HCT116 (cell line): ENCODE data around the gene C4BPA.

ENCODE experiments used
- CTCF ChIP-seq, 3 experiments: fragments of 200-600 bp in 1 of 3; sonication (generic) in 1 of 3; IDR thresholded peaks in 2 of 3; conservative IDR thresholded peaks in 1 of 3; 2 replicates each; pipeline ENCODE4 v1.5.1; 2012 to 2017; ENCODE audit warnings: low read depth in 2 of 3, low read length in 2 of 3, antibody characterized with exemption in 1 of 3, borderline replicate concordance in 1 of 3, control low read depth in 1 of 3, mild to moderate bottlenecking in 1 of 3, mixed read lengths in 1 of 3, mixed run types in 1 of 3, moderate library complexity in 1 of 3; ENCODE audit not compliant: insufficient read depth in 1 of 3
- EZH2 ChIP-seq: fragments of 200-600 bp; sonication (generic); IDR thresholded peaks from 2 replicates; pipeline ENCODE4 v1.6.1; 2017; ENCODE audit warnings: antibody characterized with exemption, mixed run types
- RAD21 ChIP-seq: IDR thresholded peaks from 2 replicates; pipeline ENCODE4 v1.6.1; 2012; ENCODE audit warnings: low read depth, mild to moderate bottlenecking
- YY1 ChIP-seq: IDR thresholded peaks from 2 replicates; pipeline ENCODE4 v1.6.1; 2011; ENCODE audit warnings: low read length, low read depth, moderate library complexity, mild to moderate bottlenecking; ENCODE audit not compliant: insufficient replicate concordance; ENCODE audit errors: extremely low read depth
- ZFX ChIP-seq: fragments of 450-650 bp; IDR thresholded peaks from 2 replicates; pipeline ENCODE4 v1.6.1; 2017

GRCh38 chr1:207069061-207069460, 35.0 kb upstream of the C4BPA start:
- TF ChIP-seq CTCF (IDR thresholded peaks at IDR 0.05 in 2 of 3, conservative IDR thresholded peaks at IDR 0.05 in 1 of 3; ENCODE audit: borderline replicate concordance in 1 of 3, insufficient read depth in 1 of 3, low read depth in 2 of 3, low read length in 2 of 3) (no peak), RAD21 (no peak), ZFX (no peak), EZH2 (no peak), YY1 (no peak)
